ENCODE data around the gene MBD4. TPM values are rescaled to one million over a fixed set of nuclear protein-coding genes. Genes with fewer than 3 reads are reported as not detected.
A peak's percentile ranks its signal among the peaks of the same experiment; 100 is the strongest.
"Not testable (repeated sequence)": the region's sequence is repeated elsewhere in the genome, so short reads cannot be mapped to it uniquely, and the experiment has no call there.

Gene MBD4
- total RNA-seq, 2 experiments from 2014 or later = 50.9 to 51.0 TPM

DNA sequence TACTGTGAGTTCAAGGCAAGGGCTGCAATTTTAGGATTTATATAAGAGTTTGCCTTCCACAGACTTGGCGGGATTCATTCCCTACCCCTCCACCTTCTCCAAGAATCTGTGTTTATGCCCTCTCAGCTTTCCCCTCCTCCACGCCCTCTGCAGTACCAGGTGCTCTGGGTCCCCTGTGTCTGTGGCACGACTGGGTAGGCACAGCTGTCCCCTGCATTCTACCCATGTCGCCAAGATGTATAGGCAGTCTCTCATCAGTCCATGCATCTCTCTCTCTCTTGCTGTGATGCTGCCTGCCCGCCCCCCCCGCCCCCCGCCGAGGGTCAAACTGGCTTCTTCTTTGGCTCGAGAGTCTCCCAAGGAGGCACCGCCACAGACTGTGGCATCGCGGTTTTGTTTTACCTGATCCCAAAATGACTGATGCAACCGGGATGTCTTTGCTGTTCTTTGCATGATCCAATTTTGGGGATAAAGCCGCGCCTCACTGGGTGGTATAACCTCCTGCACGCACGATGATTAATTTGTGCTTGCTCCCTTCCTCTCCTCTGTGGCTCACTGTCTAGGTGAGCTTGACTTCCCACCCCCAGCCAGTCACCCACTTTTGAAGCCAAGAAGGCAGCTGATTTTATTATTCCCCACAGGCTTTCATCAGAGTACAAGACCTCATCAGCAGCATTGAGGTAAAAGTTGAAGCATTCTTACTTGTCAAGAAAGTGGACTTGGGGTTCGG, 55.0 kb downstream of the MBD4 start:
- Mint-ChIP-seq H3K4me3 (no peak overlapping the region), H3K4me1 (ENCODE audit: low read depth) (no peaks in the 10 kb centered on the region), H3K36me3 (ENCODE audit: low read depth) (peaks cover 8% of the 10 kb centered on the region), H3K27me3 (ENCODE audit: low read depth) (no peaks in the 10 kb centered on the region), H3K9me3 (no peaks in the 10 kb centered on the region), H3K27ac (no peak overlapping the region)
- DNase-seq = no peak
- intact Hi-C loops (cut with micrococcal nuclease) = loop anchor here (10.0 kb wide), 2 partner anchors 110 to 550 kb away; no protein-coding TSS in a partner anchor
- CTCF ChIA-PET = interaction anchor here (2.4 kb wide), 1 partner anchor 15 kb away, joined by 9 read pairs; no protein-coding TSS in a partner anchor

GRCh38 chr3:129384103-129384502, 55.6 kb downstream of the MBD4 start:
- H3K9me3 Mint-ChIP-seq = not testable (repeated sequence)
- H3K27ac Mint-ChIP-seq = peak overlapping the region; percentile 39

DNA sequence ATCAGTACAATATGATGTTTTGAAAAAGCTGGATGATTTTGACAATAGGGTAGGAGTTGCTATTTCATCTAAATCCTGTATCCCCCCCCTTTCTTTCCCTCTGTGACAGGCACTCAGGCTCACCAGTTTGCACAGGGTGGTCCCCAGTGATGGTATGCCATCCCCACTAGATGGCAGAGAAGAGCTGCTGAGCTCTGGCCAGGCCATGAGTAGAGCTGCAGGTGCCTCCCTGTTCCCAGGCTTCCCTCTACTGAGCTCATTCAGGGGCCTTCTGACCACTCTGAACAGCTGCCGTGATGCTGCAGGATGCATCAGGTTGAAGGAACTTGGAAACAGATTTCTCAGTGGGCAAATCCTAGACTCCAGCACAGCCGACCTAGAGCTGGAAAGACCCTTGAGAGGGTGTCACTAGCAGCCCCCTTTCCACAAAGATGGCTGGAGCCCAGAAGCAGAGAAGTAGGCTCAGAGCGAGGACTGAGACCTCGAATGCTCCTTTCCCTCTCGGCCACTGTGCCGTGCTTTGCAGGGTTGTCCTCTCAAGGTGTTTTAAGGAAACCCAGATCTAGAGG, 56.4 kb downstream of the MBD4 start:
- peak; percentile 65 for DNase-seq
- no peaks in the 10 kb centered on the region for H3K4me1 Mint-ChIP-seq (ENCODE audit: low read depth)
- H3K36me3 Mint-ChIP-seq (ENCODE audit: low read depth) = peaks cover 4% of the 10 kb centered on the region
- H3K27me3 Mint-ChIP-seq (ENCODE audit: low read depth) = no peaks in the 10 kb centered on the region
- intact Hi-C loops (cut with micrococcal nuclease) = loop anchor here (1.0 to 10.0 kb wide), 6 partner anchors 52 to 551 kb away; partner anchors contain the start of genes IFT122 and PLXND1
- no peak overlapping the region for H3K27ac Mint-ChIP-seq
- H3K9me3 Mint-ChIP-seq = no peaks in the 10 kb centered on the region
- no peak overlapping the region for H3K4me3 Mint-ChIP-seq
- CTCF ChIA-PET = interaction anchor here (0.6 to 1.8 kb wide), 29 partner anchors 9 to 446 kb away, joined by 3 to 15 read pairs (median 4); partner anchors contain the start of genes EFCAB12, IFT122 and MBD4

More at GRCh38 chr3:129384103-129384502, 55.6 kb downstream of the MBD4 start:
- H3K36me3 Mint-ChIP-seq (ENCODE audit: low read depth); H3K4me3 Mint-ChIP-seq; H3K4me1 Mint-ChIP-seq (ENCODE audit: low read depth); DNase-seq; H3K27me3 Mint-ChIP-seq (ENCODE audit: low read depth): not testable (repeated sequence)
- CTCF ChIA-PET = interaction anchor here (0.6 to 1.8 kb wide), 11 partner anchors 44 to 445 kb away, joined by 3 to 15 read pairs (median 3); partner anchors contain the start of gene EFCAB12
- intact Hi-C loops (cut with micrococcal nuclease) = loop anchor here (10.0 kb wide), 2 partner anchors 111 to 551 kb away; no protein-coding TSS in a partner anchor

DNA sequence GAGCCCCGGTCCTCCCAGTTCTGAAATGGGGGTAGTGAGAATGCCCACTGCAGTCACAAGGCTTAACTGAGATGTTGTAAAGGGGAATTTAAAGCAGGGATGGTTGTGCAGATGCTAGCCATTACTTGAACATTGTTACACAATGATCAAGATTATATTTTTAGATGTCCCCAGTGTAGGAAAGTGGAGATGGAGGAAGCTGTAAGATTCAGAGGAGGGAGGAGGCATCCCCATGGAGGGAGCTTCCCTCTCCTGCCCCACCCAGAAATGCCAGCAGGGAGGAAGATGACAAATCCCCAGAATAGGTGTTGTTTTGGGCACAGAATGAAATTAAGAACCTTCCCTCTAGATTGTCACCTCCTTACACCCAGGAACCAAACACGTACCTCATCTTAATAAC, 57.4 kb downstream of the MBD4 start:
- Mint-ChIP-seq H3K27ac (no peak overlapping the region), H3K4me3 (no peak overlapping the region), H3K27me3 (ENCODE audit: low read depth) (no peaks in the 10 kb centered on the region), H3K4me1 (ENCODE audit: low read depth) (no peaks in the 10 kb centered on the region), H3K9me3 (no peaks in the 10 kb centered on the region), H3K36me3 (ENCODE audit: low read depth) (no peaks in the 10 kb centered on the region)
- CTCF ChIA-PET = interaction anchor here (0.9 to 1.6 kb wide), 4 partner anchors 8 to 170 kb away, joined by 3 to 6 read pairs (median 4); a partner anchor contains a TSS
- no peak for DNase-seq
- intact Hi-C loops (cut with micrococcal nuclease) = loop anchor here (2.0 to 10.0 kb wide), 4 partner anchors 112 to 552 kb away; partner anchors contain the start of gene PLXND1

Other genes starting within 250 kb of the MBD4 start
- 100 to 1,000 TPM; 125 to 128 TPM for gene COPG1, start 190.3 kb downstream of the MBD4 start, total RNA-seq
- 10 to 100 TPM; 35.0 to 35.8 TPM for gene HMCES, start 161.1 kb downstream of the MBD4 start, total RNA-seq
- under 1 TPM; 0.37 to 0.81 TPM for gene EFCAB12, start 11.3 kb downstream of the MBD4 start, total RNA-seq
- 10 to 100 TPM; 27.8 to 32.4 TPM for gene IFT122, start 276 bp upstream of the MBD4 start, total RNA-seq
- not detected for gene RHO, start 88.7 kb upstream of the MBD4 start, total RNA-seq
- gene H1-8, start 103.2 kb upstream of the MBD4 start, total RNA-seq = not detected
- gene PLXND1, start 166.7 kb upstream of the MBD4 start, total RNA-seq = 1 to 10 TPM; 5.1 to 6.2 TPM